ENCODE data around the gene SCAMP4. TPM values are rescaled to one million over a fixed set of nuclear protein-coding genes. Genes with fewer than 3 reads are reported as not detected.

SCAMP4 gene
- polyA plus RNA-seq, 1 donor from 2014 or later, result 12.7 TPM

- Histone ChIP-seq H3K27me3 (ENCODE audit: insufficient read depth, low read depth, low read length) (peaks cover 26% of the 10 kb centered on the region), H3K9me3 (ENCODE audit: low read length) (no peaks in the 10 kb centered on the region), H3K9ac (ENCODE audit: low read length) (peak overlapping the region; percentile 53), H3K36me3 (ENCODE audit: insufficient read depth, low read length) (no peaks in the 10 kb centered on the region), H2AFZ (ENCODE audit: low read depth, low read length) (no peak overlapping the region), H3F3A (ENCODE audit: insufficient read depth, low read length, poor library complexity, severe bottlenecking) (no peaks in the 10 kb centered on the region), H3K27ac (ENCODE audit: low read length) (no peak overlapping the region), H3K9me2 (ENCODE audit: insufficient read depth, low read length) (no peaks in the 10 kb centered on the region), H3K4me2 (ENCODE audit: low read length) (peak overlapping the region; percentile 30), H3K4me3 (ENCODE audit: low read length) (peak overlapping the region; percentile 66), H4K20me1 (ENCODE audit: insufficient read depth) (no peaks in the 10 kb centered on the region), H3K79me2 (replicated peaks; ENCODE audit: insufficient read depth, low read length) (no peaks in the 10 kb centered on the region)
- TF ChIP-seq CTCF (IDR thresholded peaks at IDR 0.05; ENCODE audit: poor library complexity, severe bottlenecking) (no peak), POLR2AphosphoS5 (IDR thresholded peaks at IDR 0.05) (no peak)
Measured at GRCh38 chr19:1862424-1863327, 42.5 kb upstream of the SCAMP4 start.

DNA sequence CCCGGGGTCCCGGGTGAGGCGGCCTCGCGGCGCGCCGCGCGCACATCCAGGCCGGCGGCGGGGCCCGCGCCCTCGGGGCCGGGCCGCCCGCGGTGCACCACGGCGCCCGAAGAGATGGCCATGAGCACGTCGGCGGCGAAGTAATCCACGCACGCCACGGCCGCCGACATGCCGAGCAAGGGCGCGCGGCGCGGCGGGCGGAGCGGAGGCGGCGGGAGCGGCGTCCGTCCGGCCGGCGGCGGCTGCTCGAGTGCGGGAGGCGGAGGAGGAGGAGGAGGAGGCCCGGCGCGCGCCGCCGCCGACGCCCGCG, 41.9 kb upstream of the SCAMP4 start, which contains the start of gene KLF16:
Gene KLF16, minus strand, starts transcription at position 252 of the 310 bp plus-strand sequence. Its CDS starts 82 bp downstream, at position 170.
- Histone ChIP-seq H3F3A (ENCODE audit: insufficient read depth, low read length, poor library complexity, severe bottlenecking) (no peaks in the 10 kb centered on the region), H3K27ac (ENCODE audit: low read length) (no peak within 1 kb of the TSS), H4K20me1 (ENCODE audit: insufficient read depth) (no peaks in the 10 kb centered on the region), H2AFZ (ENCODE audit: low read depth, low read length) (peak within 1 kb of the TSS; percentile 4), H3K4me3 (ENCODE audit: low read length) (peak within 1 kb of the TSS; percentile 66), H3K9ac (ENCODE audit: low read length) (peak within 1 kb of the TSS; percentile 53), H3K9me3 (ENCODE audit: low read length) (no peaks in the 10 kb centered on the region), H3K9me2 (ENCODE audit: insufficient read depth, low read length) (no peaks in the 10 kb centered on the region), H3K36me3 (ENCODE audit: insufficient read depth, low read length) (no peaks in the 10 kb centered on the region), H3K27me3 (ENCODE audit: insufficient read depth, low read depth, low read length) (peaks cover 26% of the 10 kb centered on the region), H3K4me2 (ENCODE audit: low read length) (peak within 1 kb of the TSS; percentile 30), H3K79me2 (replicated peaks; ENCODE audit: insufficient read depth, low read length) (no peaks in the 10 kb centered on the region)
- TF ChIP-seq CTCF (IDR thresholded peaks at IDR 0.05; ENCODE audit: poor library complexity, severe bottlenecking) (no peak), EZH2 (IDR thresholded peaks at IDR 0.05; ENCODE audit: borderline replicate concordance, insufficient read depth, low read length, poor library complexity, severe bottlenecking) (no peak), RAD21 (conservative IDR thresholded peaks at IDR 0.05) (no peak), TAF1 (IDR thresholded peaks at IDR 0.05; ENCODE audit: low read depth) (no peak), EP300 (conservative IDR thresholded peaks at IDR 0.05; ENCODE audit: poor library complexity, severe bottlenecking) (no peak), POLR2AphosphoS5 (IDR thresholded peaks at IDR 0.05) (no peak), SMC3 (conservative IDR thresholded peaks at IDR 0.05; ENCODE audit: poor library complexity) (no peak), MXI1 (conservative IDR thresholded peaks at IDR 0.05; ENCODE audit: poor library complexity, severe bottlenecking) (no peak)
- TF ChIP-seq, protein P1, sequence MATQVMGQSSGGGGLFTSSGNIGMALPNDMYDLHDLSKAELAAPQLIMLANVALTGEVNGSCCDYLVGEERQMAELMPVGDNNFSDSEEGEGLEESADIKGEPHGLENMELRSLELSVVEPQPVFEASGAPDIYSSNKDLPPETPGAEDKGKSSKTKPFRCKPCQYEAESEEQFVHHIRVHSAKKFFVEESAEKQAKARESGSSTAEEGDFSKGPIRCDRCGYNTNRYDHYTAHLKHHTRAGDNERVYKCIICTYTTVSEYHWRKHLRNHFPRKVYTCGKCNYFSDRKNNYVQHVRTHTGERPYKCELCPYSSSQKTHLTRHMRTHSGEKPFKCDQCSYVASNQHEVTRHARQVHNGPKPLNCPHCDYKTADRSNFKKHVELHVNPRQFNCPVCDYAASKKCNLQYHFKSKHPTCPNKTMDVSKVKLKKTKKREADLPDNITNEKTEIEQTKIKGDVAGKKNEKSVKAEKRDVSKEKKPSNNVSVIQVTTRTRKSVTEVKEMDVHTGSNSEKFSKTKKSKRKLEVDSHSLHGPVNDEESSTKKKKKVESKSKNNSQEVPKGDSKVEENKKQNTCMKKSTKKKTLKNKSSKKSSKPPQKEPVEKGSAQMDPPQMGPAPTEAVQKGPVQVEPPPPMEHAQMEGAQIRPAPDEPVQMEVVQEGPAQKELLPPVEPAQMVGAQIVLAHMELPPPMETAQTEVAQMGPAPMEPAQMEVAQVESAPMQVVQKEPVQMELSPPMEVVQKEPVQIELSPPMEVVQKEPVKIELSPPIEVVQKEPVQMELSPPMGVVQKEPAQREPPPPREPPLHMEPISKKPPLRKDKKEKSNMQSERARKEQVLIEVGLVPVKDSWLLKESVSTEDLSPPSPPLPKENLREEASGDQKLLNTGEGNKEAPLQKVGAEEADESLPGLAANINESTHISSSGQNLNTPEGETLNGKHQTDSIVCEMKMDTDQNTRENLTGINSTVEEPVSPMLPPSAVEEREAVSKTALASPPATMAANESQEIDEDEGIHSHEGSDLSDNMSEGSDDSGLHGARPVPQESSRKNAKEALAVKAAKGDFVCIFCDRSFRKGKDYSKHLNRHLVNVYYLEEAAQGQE (IDR thresholded peaks at IDR 0.05; ENCODE audit: borderline replicate concordance), result no peak
